SK-N-SH treated with all-trans-retinoic acid at 6 μM for 48 hours (cell line): Measurements from ENCODE around the gene DCBLD1.

Experiments used
- ATAC-seq: fragments of 200-7000 bp; cut with Tn5 transposase; 3 replicates; pipeline ENCODE4 v1.9.1; 2020; ENCODE audit warnings: mild to moderate bottlenecking, moderate library complexity
- ARNTL ChIP-seq: fragments of 450-650 bp; formaldehyde crosslinking; IDR thresholded peaks from 2 replicates; pipeline ENCODE4 v1.5.0; 2020; ENCODE audit warnings: low read depth, mild to moderate bottlenecking, moderate library complexity, borderline replicate concordance
- CSDC2 ChIP-seq: fragments of 250-450 bp; sonication (Bioruptor Pico); IDR thresholded peaks from 2 replicates; pipeline ENCODE4 v1.5.0; 2020; ENCODE audit warnings: mild to moderate bottlenecking, moderate library complexity
- ESRRG ChIP-seq: fragments of 250-450 bp; sonication (Bioruptor Pico); IDR thresholded peaks from 2 replicates; pipeline ENCODE4 v1.6.1; 2021; ENCODE audit warnings: mild to moderate bottlenecking
- GLIS3 ChIP-seq: fragments of 250-450 bp; sonication (Bioruptor Pico); IDR thresholded peaks from 2 replicates; pipeline ENCODE4 v1.5.0; 2020; ENCODE audit warnings: mild to moderate bottlenecking, moderate library complexity
- ISL1 ChIP-seq: fragments of 250-450 bp; sonication (Bioruptor Pico); IDR thresholded peaks from 2 replicates; pipeline ENCODE4 v2.1.2; 2022; ENCODE audit warnings: mild to moderate bottlenecking, moderate library complexity
- OSR1 ChIP-seq: fragments of 250-450 bp; sonication (Bioruptor Pico); IDR thresholded peaks from 2 replicates; pipeline ENCODE4 v1.8.0; 2022; ENCODE audit warnings: moderate library complexity, mild to moderate bottlenecking, inconsistent platforms
- PPARA ChIP-seq: fragments of 250-450 bp; sonication (Bioruptor Pico); IDR thresholded peaks from 2 replicates; pipeline ENCODE4 v1.5.0; 2020; ENCODE audit warnings: mild to moderate bottlenecking, borderline replicate concordance
- RARB ChIP-seq: fragments of 250-450 bp; sonication (Bioruptor Pico); IDR thresholded peaks from 2 replicates; pipeline ENCODE4 v1.8.0; 2021; ENCODE audit warnings: mild to moderate bottlenecking, moderate library complexity
- SNAI2 ChIP-seq: fragments of 250-450 bp; sonication (Bioruptor Pico); IDR thresholded peaks from 2 replicates; pipeline ENCODE4 v1.5.0; 2020; ENCODE audit warnings: mild to moderate bottlenecking, moderate library complexity
- TCF4 ChIP-seq: fragments of 250-450 bp; sonication (Bioruptor Pico); IDR thresholded peaks from 2 replicates; pipeline ENCODE4 v1.8.0; 2021; ENCODE audit warnings: mild to moderate bottlenecking, moderate library complexity, borderline replicate concordance
- ZC3H10 ChIP-seq: fragments of 250-450 bp; sonication (Bioruptor Pico); IDR thresholded peaks from 2 replicates; pipeline ENCODE4 v1.5.1; 2021; ENCODE audit warnings: mild to moderate bottlenecking, moderate library complexity
- ZFP3 ChIP-seq: fragments of 250-450 bp; sonication (Bioruptor Pico); IDR thresholded peaks from 2 replicates; pipeline ENCODE4 v1.5.0; 2020; ENCODE audit warnings: mild to moderate bottlenecking, moderate library complexity
- ZFP30 ChIP-seq: fragments of 450-650 bp; formaldehyde crosslinking; IDR thresholded peaks from 2 replicates; pipeline ENCODE4 v1.5.0; 2022; ENCODE audit warnings: mild to moderate bottlenecking, moderate library complexity
- ZNF565 ChIP-seq: fragments of 450-650 bp; formaldehyde crosslinking; conservative IDR thresholded peaks from 2 replicates; pipeline ENCODE4 v1.5.0; 2020; ENCODE audit warnings: low read depth, mild to moderate bottlenecking, moderate library complexity
- ZNF70 ChIP-seq: fragments of 450-650 bp; formaldehyde crosslinking; IDR thresholded peaks from 2 replicates; pipeline ENCODE4 v1.5.0; 2020; ENCODE audit warnings: mild to moderate bottlenecking, moderate library complexity
- ZNF8 ChIP-seq: fragments of 450-650 bp; formaldehyde crosslinking; IDR thresholded peaks from 2 replicates; pipeline ENCODE4 v1.5.0; 2020; ENCODE audit warnings: mild to moderate bottlenecking, moderate library complexity
- TF ChIP-seq, protein P1 (sequence below): fragments of 250-450 bp; sonication (Bioruptor Pico); IDR thresholded peaks from 2 replicates; pipeline ENCODE4 v1.5.1; 2020; ENCODE audit warnings: low read depth, mild to moderate bottlenecking, moderate library complexity
- TF ChIP-seq, protein P2 (sequence below): fragments of 250-450 bp; sonication (Bioruptor Pico); IDR thresholded peaks from 2 replicates; pipeline ENCODE4 v1.5.1; 2021; ENCODE audit warnings: mild to moderate bottlenecking, moderate library complexity
- TF ChIP-seq, protein P3 (sequence below): fragments of 250-450 bp; sonication (Bioruptor Pico); IDR thresholded peaks from 2 replicates; pipeline ENCODE4 v1.8.0; 2020; ENCODE audit warnings: mild to moderate bottlenecking, moderate library complexity, borderline replicate concordance
- TF ChIP-seq, protein P4 (sequence below): fragments of 250-450 bp; sonication (Bioruptor Pico); IDR thresholded peaks from 2 replicates; pipeline ENCODE4 v1.8.0; 2021; ENCODE audit warnings: low read depth, mild to moderate bottlenecking, moderate library complexity, borderline replicate concordance
- TF ChIP-seq, protein P5 (sequence below): fragments of 250-450 bp; sonication (Bioruptor Pico); IDR thresholded peaks from 2 replicates; pipeline ENCODE4 v1.5.0; 2020; ENCODE audit warnings: mild to moderate bottlenecking, moderate library complexity

DCBLD1 gene

DNA sequence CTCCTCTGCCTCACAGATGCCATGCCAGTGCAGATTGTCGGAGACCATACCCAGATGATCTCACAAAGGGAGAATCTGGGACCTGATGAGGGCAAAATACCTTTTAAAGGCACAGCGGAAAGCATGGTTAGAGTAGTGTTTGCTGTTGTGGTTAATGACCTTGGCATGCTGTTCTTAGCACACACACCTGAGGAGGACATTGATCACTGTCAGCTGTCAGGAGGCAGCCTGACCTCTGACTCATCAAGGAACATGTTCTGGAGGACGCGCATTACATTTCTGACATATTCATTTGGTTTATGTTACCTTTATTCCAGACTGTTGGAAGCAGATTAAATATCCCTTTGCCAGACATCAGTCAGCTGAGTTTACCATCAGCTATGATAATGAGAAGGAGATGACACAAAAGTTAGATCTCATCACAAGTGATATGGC lies 62.7 kb downstream of the DCBLD1 start:
- ATAC-seq = peak; percentile 69

DNA sequence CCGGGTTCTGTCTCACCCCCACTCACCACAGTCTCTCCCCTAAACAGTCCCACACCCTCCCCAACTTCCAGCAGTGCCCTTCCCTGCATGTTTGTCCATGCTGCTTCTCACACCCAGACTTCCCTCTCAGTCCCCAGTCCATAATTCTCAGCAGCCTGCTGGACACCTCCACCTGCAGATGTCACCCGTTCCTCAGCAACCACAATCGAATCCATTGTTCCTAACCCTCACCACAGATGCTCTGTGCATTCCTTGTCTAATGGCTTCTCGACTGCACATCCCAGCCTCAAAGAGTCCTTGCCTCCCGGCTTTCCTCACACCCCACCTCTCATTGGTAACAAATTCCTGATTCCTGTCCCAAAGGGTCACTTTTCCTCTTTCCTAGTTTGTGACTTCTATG lies 64.2 kb downstream of the DCBLD1 start:
- no peak for TF ChIP-seq ZFP3 (CRISPR knock-in tag)
- no peak for TF ChIP-seq RARB (CRISPR knock-in tag)
- TF ChIP-seq, protein P1, sequence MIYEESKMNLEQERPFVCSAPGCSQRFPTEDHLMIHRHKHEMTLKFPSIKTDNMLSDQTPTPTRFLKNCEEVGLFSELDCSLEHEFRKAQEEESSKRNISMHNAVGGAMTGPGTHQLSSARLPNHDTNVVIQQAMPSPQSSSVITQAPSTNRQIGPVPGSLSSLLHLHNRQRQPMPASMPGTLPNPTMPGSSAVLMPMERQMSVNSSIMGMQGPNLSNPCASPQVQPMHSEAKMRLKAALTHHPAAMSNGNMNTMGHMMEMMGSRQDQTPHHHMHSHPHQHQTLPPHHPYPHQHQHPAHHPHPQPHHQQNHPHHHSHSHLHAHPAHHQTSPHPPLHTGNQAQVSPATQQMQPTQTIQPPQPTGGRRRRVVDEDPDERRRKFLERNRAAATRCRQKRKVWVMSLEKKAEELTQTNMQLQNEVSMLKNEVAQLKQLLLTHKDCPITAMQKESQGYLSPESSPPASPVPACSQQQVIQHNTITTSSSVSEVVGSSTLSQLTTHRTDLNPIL (CRISPR knock-in tag) = no peak
- no peak for TF ChIP-seq ZC3H10 (CRISPR knock-in tag)
- no peak for TF ChIP-seq OSR1 (CRISPR knock-in tag)
- no peak for TF ChIP-seq GLIS3
- TF ChIP-seq, protein P2, sequence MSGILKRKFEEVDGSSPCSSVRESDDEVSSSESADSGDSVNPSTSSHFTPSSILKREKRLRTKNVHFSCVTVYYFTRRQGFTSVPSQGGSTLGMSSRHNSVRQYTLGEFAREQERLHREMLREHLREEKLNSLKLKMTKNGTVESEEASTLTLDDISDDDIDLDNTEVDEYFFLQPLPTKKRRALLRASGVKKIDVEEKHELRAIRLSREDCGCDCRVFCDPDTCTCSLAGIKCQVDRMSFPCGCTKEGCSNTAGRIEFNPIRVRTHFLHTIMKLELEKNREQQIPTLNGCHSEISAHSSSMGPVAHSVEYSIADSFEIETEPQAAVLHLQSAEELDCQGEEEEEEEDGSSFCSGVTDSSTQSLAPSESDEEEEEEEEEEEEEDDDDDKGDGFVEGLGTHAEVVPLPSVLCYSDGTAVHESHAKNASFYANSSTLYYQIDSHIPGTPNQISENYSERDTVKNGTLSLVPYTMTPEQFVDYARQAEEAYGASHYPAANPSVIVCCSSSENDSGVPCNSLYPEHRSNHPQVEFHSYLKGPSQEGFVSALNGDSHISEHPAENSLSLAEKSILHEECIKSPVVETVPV = no peak
- no peak for TF ChIP-seq ZNF8 (CRISPR knock-in tag)
- no peak for TF ChIP-seq PPARA (CRISPR knock-in tag)
- TF ChIP-seq SNAI2 (CRISPR knock-in tag) = no peak
- TF ChIP-seq TCF4 (CRISPR knock-in tag) = no peak
- TF ChIP-seq, all 23 proteins: peak for 0
- no peak for ATAC-seq

More for the DNA sequence above, 62.7 kb downstream of the DCBLD1 start:
- TF ChIP-seq ZFP30 (CRISPR knock-in tag) = no peak
- no peak for TF ChIP-seq CSDC2
- no peak for TF ChIP-seq ARNTL (CRISPR knock-in tag)
- no peak for TF ChIP-seq ZFP3 (CRISPR knock-in tag)
- TF ChIP-seq ZNF565 (CRISPR knock-in tag) = no peak
- TF ChIP-seq ESRRG (CRISPR knock-in tag) = no peak
- TF ChIP-seq, protein P2 = no peak
- TF ChIP-seq ZNF8 (CRISPR knock-in tag) = no peak
- TF ChIP-seq, protein P3, sequence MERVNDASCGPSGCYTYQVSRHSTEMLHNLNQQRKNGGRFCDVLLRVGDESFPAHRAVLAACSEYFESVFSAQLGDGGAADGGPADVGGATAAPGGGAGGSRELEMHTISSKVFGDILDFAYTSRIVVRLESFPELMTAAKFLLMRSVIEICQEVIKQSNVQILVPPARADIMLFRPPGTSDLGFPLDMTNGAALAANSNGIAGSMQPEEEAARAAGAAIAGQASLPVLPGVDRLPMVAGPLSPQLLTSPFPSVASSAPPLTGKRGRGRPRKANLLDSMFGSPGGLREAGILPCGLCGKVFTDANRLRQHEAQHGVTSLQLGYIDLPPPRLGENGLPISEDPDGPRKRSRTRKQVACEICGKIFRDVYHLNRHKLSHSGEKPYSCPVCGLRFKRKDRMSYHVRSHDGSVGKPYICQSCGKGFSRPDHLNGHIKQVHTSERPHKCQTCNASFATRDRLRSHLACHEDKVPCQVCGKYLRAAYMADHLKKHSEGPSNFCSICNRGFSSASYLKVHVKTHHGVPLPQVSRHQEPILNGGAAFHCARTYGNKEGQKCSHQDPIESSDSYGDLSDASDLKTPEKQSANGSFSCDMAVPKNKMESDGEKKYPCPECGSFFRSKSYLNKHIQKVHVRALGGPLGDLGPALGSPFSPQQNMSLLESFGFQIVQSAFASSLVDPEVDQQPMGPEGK (CRISPR knock-in tag) = no peak
- TF ChIP-seq SNAI2 (CRISPR knock-in tag) = no peak
- TF ChIP-seq ZNF70 (CRISPR knock-in tag) = no peak
- TF ChIP-seq, protein P4, sequence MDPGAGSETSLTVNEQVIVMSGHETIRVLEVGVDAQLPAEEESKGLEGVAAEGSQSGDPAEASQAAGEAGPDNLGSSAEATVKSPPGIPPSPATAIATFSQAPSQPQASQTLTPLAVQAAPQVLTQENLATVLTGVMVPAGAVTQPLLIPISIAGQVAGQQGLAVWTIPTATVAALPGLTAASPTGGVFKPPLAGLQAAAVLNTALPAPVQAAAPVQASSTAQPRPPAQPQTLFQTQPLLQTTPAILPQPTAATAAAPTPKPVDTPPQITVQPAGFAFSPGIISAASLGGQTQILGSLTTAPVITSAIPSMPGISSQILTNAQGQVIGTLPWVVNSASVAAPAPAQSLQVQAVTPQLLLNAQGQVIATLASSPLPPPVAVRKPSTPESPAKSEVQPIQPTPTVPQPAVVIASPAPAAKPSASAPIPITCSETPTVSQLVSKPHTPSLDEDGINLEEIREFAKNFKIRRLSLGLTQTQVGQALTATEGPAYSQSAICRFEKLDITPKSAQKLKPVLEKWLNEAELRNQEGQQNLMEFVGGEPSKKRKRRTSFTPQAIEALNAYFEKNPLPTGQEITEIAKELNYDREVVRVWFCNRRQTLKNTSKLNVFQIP (CRISPR knock-in tag) = no peak
- no peak for TF ChIP-seq TCF4 (CRISPR knock-in tag)
- TF ChIP-seq ISL1 (CRISPR knock-in tag) = no peak
- TF ChIP-seq, protein P5, sequence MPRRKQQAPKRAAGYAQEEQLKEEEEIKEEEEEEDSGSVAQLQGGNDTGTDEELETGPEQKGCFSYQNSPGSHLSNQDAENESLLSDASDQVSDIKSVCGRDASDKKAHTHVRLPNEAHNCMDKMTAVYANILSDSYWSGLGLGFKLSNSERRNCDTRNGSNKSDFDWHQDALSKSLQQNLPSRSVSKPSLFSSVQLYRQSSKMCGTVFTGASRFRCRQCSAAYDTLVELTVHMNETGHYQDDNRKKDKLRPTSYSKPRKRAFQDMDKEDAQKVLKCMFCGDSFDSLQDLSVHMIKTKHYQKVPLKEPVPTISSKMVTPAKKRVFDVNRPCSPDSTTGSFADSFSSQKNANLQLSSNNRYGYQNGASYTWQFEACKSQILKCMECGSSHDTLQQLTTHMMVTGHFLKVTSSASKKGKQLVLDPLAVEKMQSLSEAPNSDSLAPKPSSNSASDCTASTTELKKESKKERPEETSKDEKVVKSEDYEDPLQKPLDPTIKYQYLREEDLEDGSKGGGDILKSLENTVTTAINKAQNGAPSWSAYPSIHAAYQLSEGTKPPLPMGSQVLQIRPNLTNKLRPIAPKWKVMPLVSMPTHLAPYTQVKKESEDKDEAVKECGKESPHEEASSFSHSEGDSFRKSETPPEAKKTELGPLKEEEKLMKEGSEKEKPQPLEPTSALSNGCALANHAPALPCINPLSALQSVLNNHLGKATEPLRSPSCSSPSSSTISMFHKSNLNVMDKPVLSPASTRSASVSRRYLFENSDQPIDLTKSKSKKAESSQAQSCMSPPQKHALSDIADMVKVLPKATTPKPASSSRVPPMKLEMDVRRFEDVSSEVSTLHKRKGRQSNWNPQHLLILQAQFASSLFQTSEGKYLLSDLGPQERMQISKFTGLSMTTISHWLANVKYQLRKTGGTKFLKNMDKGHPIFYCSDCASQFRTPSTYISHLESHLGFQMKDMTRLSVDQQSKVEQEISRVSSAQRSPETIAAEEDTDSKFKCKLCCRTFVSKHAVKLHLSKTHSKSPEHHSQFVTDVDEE (CRISPR knock-in tag) = no peak
- no peak for TF ChIP-seq PPARA (CRISPR knock-in tag)
- TF ChIP-seq OSR1 (CRISPR knock-in tag) = no peak
- TF ChIP-seq, protein P1 (CRISPR knock-in tag) = no peak
